ENCODE data around the gene AGPAT3.

GRCh38 chr21:43864313-43864961, 586 bp upstream of the AGPAT3 start:
- no peak for TF ChIP-seq CTCF (conservative IDR thresholded peaks at IDR 0.05 in 1 of 2, IDR thresholded peaks at IDR 0.05 in 1 of 2; ENCODE audit: low read depth in 1 of 2, low read length in 2 of 2)
- no peak for TF ChIP-seq EZH2 (IDR thresholded peaks at IDR 0.05; ENCODE audit: low read length, missing control alignments)
